HepG2 (cell line): ENCODE data around the gene ATP12A. TPM values are rescaled to one million over a fixed set of nuclear protein-coding genes. Genes with fewer than 3 reads are reported as not detected.

Experiments
- ATAC-seq: fragments of 200-7000 bp; cut with Tn5 transposase; 3 replicates; pipeline ENCODE4 v1.9.1; 2020; ENCODE audit warnings: mild to moderate bottlenecking, moderate library complexity
- BruUV-seq: library from RNA; stranded (reverse); fragments of 400-500 nt; replicated peaks from 2 replicates; lab custom pipeline; 2021; lab: Mats Ljungman, UMichigan
- CTCF ChIA-PET: fragments of 300-600 bp; formaldehyde crosslinking; extraction: SDS; loops from one replicate; lab custom pipeline; 2021; ENCODE audit warnings: low total read pairs, inconsistent platforms, low intra/inter-chr PET ratio; lab: Yijun Ruan, JAX
- POLR2A ChIA-PET: fragments of 350-600 bp; sonication (Branson Sonifier 250); formaldehyde crosslinking; loops from one replicate; lab custom pipeline; 2020; ENCODE audit warnings: antibody characterized with exemption, inconsistent platforms; lab: Yijun Ruan, JAX
- DNase-seq: peaks from one replicate; pipeline ENCODE4 v3.0.0-alpha.2; 2015; ENCODE audit warnings: low spot score
- FAIRE-seq: peaks from 3 replicates; lab custom pipeline; 2011; peaks lifted over from hg19 to GRCh38; lab: Jason Lieb, UNC
- H2AFZ ChIP-seq: one replicate; pipeline ENCODE4 v1.6.1; 2011; ENCODE audit warnings: low read length, inconsistent platforms
- H3K27ac ChIP-seq: fragments of 300-600 bp; 3 replicates; pipeline ENCODE4 v1.8.0; 2011; ENCODE audit warnings: mixed run types, mild to moderate bottlenecking, mixed read lengths, low read length, inconsistent platforms; ENCODE audit not compliant: insufficient read depth; ENCODE audit errors: extremely low read length
- H3K27me3 ChIP-seq, 2 experiments: fragments of 200-600 bp in 1 of 2; 2 replicates in 1 of 2; 3 replicates in 1 of 2; pipeline versions ENCODE4 v1.6.0 to v1.8.0; 2011; ENCODE audit warnings: low read length in 2 of 2, mild to moderate bottlenecking in 2 of 2, moderate library complexity in 2 of 2, inconsistent platforms in 1 of 2; ENCODE audit not compliant: insufficient read depth in 2 of 2, control insufficient read depth in 1 of 2
- H3K36me3 ChIP-seq, 2 experiments: fragments of 200-600 bp in 1 of 2; replicated peaks in 1 of 2; 2 replicates in 1 of 2; 3 replicates in 1 of 2; pipeline versions ENCODE4 v1.5.1 to v1.8.0; 2011; ENCODE audit warnings: low read length in 2 of 2, inconsistent platforms in 1 of 2; ENCODE audit not compliant: insufficient read depth in 2 of 2, control insufficient read depth in 1 of 2
- H3K4me1 ChIP-seq: 2 replicates; pipeline ENCODE4 v1.5.1; 2012; ENCODE audit warnings: low read length, inconsistent platforms; ENCODE audit not compliant: insufficient read depth
- H3K4me2 ChIP-seq: 2 replicates; pipeline ENCODE4 v1.6.0; 2011; ENCODE audit warnings: low read depth, low read length, inconsistent platforms
- H3K4me3 ChIP-seq, 3 experiments: fragments of 200-600 bp in 1 of 3; sonication (generic), shearing (Covaris generic) in 1 of 3; replicated peaks in 1 of 3; 2 replicates each; pipeline ENCODE4 v1.5.1; 2011 to 2016; ENCODE audit warnings: low read length in 3 of 3, inconsistent platforms in 2 of 3, low read depth in 2 of 3, mild to moderate bottlenecking in 2 of 3, control low read depth in 1 of 3, mixed read lengths in 1 of 3; ENCODE audit not compliant: insufficient read depth in 1 of 3
- H3K79me2 ChIP-seq: one replicate; pipeline ENCODE4 v1.6.1; 2011; ENCODE audit warnings: low read length, inconsistent platforms; ENCODE audit not compliant: insufficient read depth
- H3K9ac ChIP-seq: 2 replicates; pipeline ENCODE4 v1.6.0; 2011; ENCODE audit warnings: mild to moderate bottlenecking, low read depth, low read length, inconsistent platforms; ENCODE audit not compliant: insufficient read depth
- H3K9me3 ChIP-seq: 2 replicates; pipeline ENCODE4 v1.5.1; 2012; ENCODE audit warnings: mild to moderate bottlenecking, low read length
- H4K20me1 ChIP-seq: 2 replicates; pipeline ENCODE4 v1.6.0; 2011; ENCODE audit warnings: inconsistent platforms, mild to moderate bottlenecking, low read length, moderate library complexity; ENCODE audit not compliant: insufficient read depth
- FOXM1 ChIP-seq: sonication (generic); formaldehyde crosslinking; IDR thresholded peaks from 2 replicates; pipeline ENCODE4 v1.5.0; 2020; ENCODE audit warnings: missing genetic modification reagents
- GTF3A ChIP-seq: sonication (generic); formaldehyde crosslinking; conservative IDR thresholded peaks from 2 replicates; pipeline ENCODE4 v1.4.0; 2020; ENCODE audit warnings: mild to moderate bottlenecking, missing genetic modification reagents
- PLRG1 ChIP-seq: fragments of 450-650 bp; conservative IDR thresholded peaks from 2 replicates; pipeline ENCODE4 v1.6.1; 2016
- TBP ChIP-seq: sonication (generic); formaldehyde crosslinking; IDR thresholded peaks from 2 replicates; pipeline ENCODE4 v1.5.0; 2020; ENCODE audit warnings: missing genetic modification reagents
- ZFP36 ChIP-seq: fragments of 150-350 bp; IDR thresholded peaks from 2 replicates; pipeline ENCODE4 v1.6.1; 2018; ENCODE audit warnings: borderline replicate concordance, low read length, low read depth; ENCODE audit not compliant: partially characterized antibody
- ZNF275 ChIP-seq: sonication (generic); formaldehyde crosslinking; IDR thresholded peaks from 2 replicates; pipeline ENCODE4 v1.8.0; 2022; ENCODE audit warnings: missing genetic modification reagents, mild to moderate bottlenecking, inconsistent platforms, borderline replicate concordance
- ZNF780A ChIP-seq: sonication (generic); formaldehyde crosslinking; IDR thresholded peaks from 2 replicates; pipeline ENCODE4 v1.8.0; 2022; ENCODE audit warnings: mild to moderate bottlenecking, missing genetic modification reagents, moderate library complexity
- ZUFSP ChIP-seq: sonication (generic); formaldehyde crosslinking; IDR thresholded peaks from 2 replicates; pipeline ENCODE4 v1.9.0; 2021; ENCODE audit warnings: missing genetic modification reagents, mild to moderate bottlenecking, borderline replicate concordance
- WGBS: methylation state at CpG from one replicate; pipeline ENCODE4 v1.1.6; 2017; ENCODE audit warnings: low lambda C conversion rate; 5-methylcytosine and 5-hydroxymethylcytosine counted together
- in situ Hi-C: cut with HindIII; loops from 2 replicates; pipeline ENCODE4 v1.10.0; 2017; ENCODE audit warnings: low pct_unique_long_range_greater_than_20kb; ENCODE audit not compliant: extremely low pct_ligation_motif_present
- intact Hi-C: fragments of 100-400 bp; cut with micrococcal nuclease; formaldehyde crosslinking; loops from one replicate; pipeline ENCODE4 v1.10.0; 2022; ENCODE audit not compliant: unreplicated experiment
- polyA plus RNA-seq, 8 experiments: library from polyadenylated mRNA; depleted of rRNA in 3 of 8; stranded (reverse) in 7 of 8; unstranded in 1 of 8; fragments of >200 nt; fragmentation: Illumina TruSeq in 4 of 8; extraction: Trizol in 4 of 8; gene quantifications; 2 replicates each; pipeline versions ENCODE4 v1.2.1 to v1.2.3, GENCODE V29; 2011 to 2016; ENCODE audit warnings: low read depth in 4 of 8, missing spikeins in 1 of 8, mixed read lengths in 1 of 8; ENCODE audit not compliant: insufficient read depth in 1 of 8
- total RNA-seq, 5 experiments: library from RNA; depleted of rRNA; stranded (reverse); fragments of >200 nt; fragmentation: Illumina TruSeq; extraction: Trizol; gene quantifications; 2 replicates each; pipeline ENCODE4 v1.2.3, GENCODE V29; 2016; ENCODE audit warnings: low read depth in 1 of 5

The ATP12A gene
- total and polyA plus RNA-seq, 2 of the 13 experiments (the other 11 are each of a cell fraction or from before 2014, with no cell fraction given) = not detected

GRCh38 chr13:24706886-24707585 lies 26.8 kb downstream of the ATP12A start:
- CTCF ChIA-PET = no interaction called here
- Histone ChIP-seq H3K79me2 (no peaks in the 10 kb centered on the region), H3K9me3 (no peaks in the 10 kb centered on the region), H2AFZ (no peak overlapping the region), H3K36me3 (no peaks in the 10 kb centered on the region), H3K9ac (no peak overlapping the region), H3K4me1 (no peaks in the 10 kb centered on the region), H3K4me2 (no peak overlapping the region), H3K27ac (no peak overlapping the region), H4K20me1 (no peaks in the 10 kb centered on the region), H3K27me3 (peaks cover 1 to 19% of the 10 kb centered on the region in 2 experiments; a peak in 2 of 5 replicates), H3K4me3 (no peak overlapping the region)
- POLR2A ChIA-PET = no interaction called here
- in situ Hi-C loops = no loop called here
- no peak for TF ChIP-seq FOXM1 (CRISPR knock-in tag)
- TF ChIP-seq ZNF780A (CRISPR knock-in tag) = no peak
- no peak for TF ChIP-seq ZUFSP (CRISPR knock-in tag)
- TF ChIP-seq ZFP36 = no peak
- TF ChIP-seq PLRG1 = no peak
- no peak for TF ChIP-seq TBP (CRISPR knock-in tag)
- TF ChIP-seq ZNF275 (CRISPR knock-in tag) = no peak
- TF ChIP-seq GTF3A (CRISPR knock-in tag) = no peak
- FAIRE-seq (no peak), ATAC-seq (no peak), DNase-seq (no peak)
- 50% methylated on average over 12 of the region's 14 CpGs for WGBS
- intact Hi-C loops = no loop called here
- no TSS peak for BruUV-seq
